WTC11 (cell line): ENCODE results near the gene WDFY3. TPM values are rescaled to one million over a fixed set of nuclear protein-coding genes. Genes with fewer than 3 reads are reported as not detected.

ENCODE experiments used
- ATAC-seq: fragments of 200-7000 bp; cut with Tn5 transposase; 2 replicates; pipeline ENCODE4 v1.10.0; 2021; ENCODE audit warnings: mild to moderate bottlenecking, moderate library complexity
- CTCF ChIA-PET: fragments of 300-600 bp; sonication (Branson Sonifier 250); formaldehyde crosslinking; loops from one replicate; lab custom pipeline; 2021; ENCODE audit warnings: antibody characterized with exemption; lab: Charles Lee
- POLR2A ChIA-PET: fragments of 350-600 bp; sonication (Branson Sonifier 250); formaldehyde crosslinking; loops from one replicate; lab custom pipeline; 2021; ENCODE audit warnings: antibody characterized with exemption; lab: Charles Lee
- DNase-seq: peaks from one replicate; pipeline ENCODE4 v3.0.0; 2021; ENCODE audit warnings: low spot score
- H3K27ac Mint-ChIP-seq: 2 replicates; pipeline ENCODE4 v1.8.0; 2021; ENCODE audit warnings: mixed read lengths
- H3K27me3 Mint-ChIP-seq: 2 replicates; pipeline ENCODE4 v1.8.0; 2021; ENCODE audit warnings: low read depth, mild to moderate bottlenecking, moderate library complexity, mixed read lengths
- H3K36me3 Mint-ChIP-seq: 2 replicates; pipeline ENCODE4 v1.8.0; 2021; ENCODE audit warnings: mixed read lengths
- H3K4me1 Mint-ChIP-seq: 2 replicates; pipeline ENCODE4 v1.8.0; 2022; ENCODE audit warnings: mixed read lengths
- H3K4me3 Mint-ChIP-seq: 2 replicates; pipeline ENCODE4 v1.8.0; 2021; ENCODE audit warnings: mild to moderate bottlenecking, moderate library complexity, mixed read lengths
- H3K9me3 Mint-ChIP-seq: 2 replicates; pipeline ENCODE4 v1.8.0; 2021; ENCODE audit warnings: mixed read lengths
- CBFB ChIP-seq: sonication (generic); formaldehyde crosslinking; IDR thresholded peaks from 2 replicates; pipeline ENCODE4 v1.8.1; 2022; ENCODE audit warnings: mild to moderate bottlenecking, low read depth, missing genetic modification reagents
- CREB1 ChIP-seq: sonication (generic); formaldehyde crosslinking; IDR thresholded peaks from 2 replicates; pipeline ENCODE4 v1.8.0; 2023; ENCODE audit warnings: mild to moderate bottlenecking, missing genetic modification reagents
- ETV6 ChIP-seq: sonication (generic); formaldehyde crosslinking; IDR thresholded peaks from 2 replicates; pipeline ENCODE4 v1.8.1; 2022; ENCODE audit warnings: mild to moderate bottlenecking, missing genetic modification reagents
- GABPB1 ChIP-seq: sonication (generic); formaldehyde crosslinking; IDR thresholded peaks from 2 replicates; pipeline ENCODE4 v1.8.1; 2023; ENCODE audit warnings: mild to moderate bottlenecking, missing genetic modification reagents
- KAT7 ChIP-seq: sonication (generic); formaldehyde crosslinking; IDR thresholded peaks from 2 replicates; pipeline ENCODE4 v1.8.1; 2023; ENCODE audit warnings: missing genetic modification reagents, mild to moderate bottlenecking, borderline replicate concordance
- NR3C1 ChIP-seq: sonication (generic); formaldehyde crosslinking; conservative IDR thresholded peaks from 2 replicates; pipeline ENCODE4 v1.8.1; 2023; ENCODE audit warnings: low read depth, mild to moderate bottlenecking, missing genetic modification reagents
- RORB ChIP-seq: fragments of 250-450 bp; sonication (Bioruptor Pico); IDR thresholded peaks from 2 replicates; pipeline ENCODE4 v1.9.0; 2021; ENCODE audit warnings: mild to moderate bottlenecking
- SMAD3 ChIP-seq: sonication (generic); formaldehyde crosslinking; IDR thresholded peaks from 2 replicates; pipeline ENCODE4 v1.8.0; 2022; ENCODE audit warnings: missing genetic modification reagents, mild to moderate bottlenecking, borderline replicate concordance
- SMAD4 ChIP-seq: sonication (generic); formaldehyde crosslinking; IDR thresholded peaks from 2 replicates; pipeline ENCODE4 v1.8.0; 2022; ENCODE audit warnings: mild to moderate bottlenecking, missing genetic modification reagents
- TEAD1 ChIP-seq: sonication (generic); formaldehyde crosslinking; IDR thresholded peaks from 2 replicates; pipeline ENCODE4 v1.8.0; 2022; ENCODE audit warnings: mild to moderate bottlenecking, missing genetic modification reagents
- TP53 ChIP-seq: sonication (generic); formaldehyde crosslinking; IDR thresholded peaks from 2 replicates; pipeline ENCODE4 v1.8.1; 2023; ENCODE audit warnings: mild to moderate bottlenecking, missing genetic modification reagents
- ZNF138 ChIP-seq: sonication (generic); formaldehyde crosslinking; conservative IDR thresholded peaks from 2 replicates; pipeline ENCODE4 v1.8.1; 2022; ENCODE audit warnings: mild to moderate bottlenecking, moderate library complexity, missing genetic modification reagents
- ZNF263 ChIP-seq: sonication (generic); formaldehyde crosslinking; IDR thresholded peaks from 2 replicates; pipeline ENCODE4 v1.8.1; 2022; ENCODE audit warnings: low read depth, mild to moderate bottlenecking, moderate library complexity, missing genetic modification reagents
- ZNF396 ChIP-seq: fragments of 250-450 bp; sonication (Bioruptor Pico); IDR thresholded peaks from 2 replicates; pipeline ENCODE4 v1.8.0; 2021; ENCODE audit warnings: mild to moderate bottlenecking, moderate library complexity, borderline replicate concordance
- ZNF532 ChIP-seq: fragments of 250-450 bp; sonication (Bioruptor Pico); IDR thresholded peaks from 2 replicates; pipeline ENCODE4 v1.9.0; 2021; ENCODE audit warnings: mild to moderate bottlenecking, borderline replicate concordance
- total RNA-seq: library from RNA; stranded (reverse); gene quantifications from 3 replicates; pipeline ENCODE4 v1.2.3, GENCODE V29; 2021
- TF ChIP-seq, protein P1 (sequence below): sonication (generic); formaldehyde crosslinking; IDR thresholded peaks from 2 replicates; pipeline ENCODE4 v1.8.0; 2023; ENCODE audit warnings: mild to moderate bottlenecking, missing genetic modification reagents
- TF ChIP-seq, protein P2 (sequence below): sonication (generic); formaldehyde crosslinking; IDR thresholded peaks from 2 replicates; pipeline ENCODE4 v1.8.1; 2023; ENCODE audit warnings: mild to moderate bottlenecking, missing genetic modification reagents

Gene WDFY3
- total RNA-seq, 1 experiment from 2014 or later = 77.2 TPM

DNA sequence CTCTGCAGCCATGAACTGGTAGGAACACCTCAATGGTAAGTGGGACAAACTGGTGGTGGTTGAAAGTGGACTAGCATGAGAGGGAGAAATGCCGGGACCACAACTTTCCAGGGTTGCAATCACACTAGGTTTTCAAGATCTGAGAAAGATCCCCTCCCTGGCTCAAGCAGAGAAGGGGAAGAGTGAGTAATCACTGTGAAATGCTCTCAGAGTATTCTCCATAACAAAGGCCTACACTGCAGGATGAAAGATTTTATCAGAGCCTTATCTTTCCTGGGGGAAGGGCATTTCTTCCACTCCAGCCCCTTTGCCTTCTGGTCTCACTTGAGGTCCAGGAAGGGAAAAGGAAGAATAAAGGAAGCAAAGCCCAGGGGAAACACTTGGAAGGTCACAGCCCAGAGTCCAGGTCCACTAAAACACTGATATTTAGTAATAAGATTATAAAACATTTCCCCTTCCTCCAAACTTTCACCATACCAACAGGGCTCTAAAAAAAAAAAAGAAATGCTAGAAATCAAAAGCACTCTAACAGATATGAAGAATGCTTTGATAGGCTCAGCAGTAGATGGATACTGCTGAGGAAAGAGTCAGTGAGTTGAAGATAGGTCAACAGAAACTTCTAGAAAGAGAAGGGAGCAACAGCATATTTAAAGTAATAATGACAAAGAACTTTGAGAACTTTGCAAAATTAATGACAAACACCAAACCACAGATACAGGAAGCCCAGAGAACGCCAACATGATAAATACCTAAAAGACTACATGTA, 95.9 kb downstream of the WDFY3 start:
- Mint-ChIP-seq H3K36me3 (no peaks in the 10 kb centered on the region), H3K27me3 (no peaks in the 10 kb centered on the region), H3K9me3 (no peaks in the 10 kb centered on the region), H3K4me3 (peak overlapping the region; percentile 55), H3K27ac (peak overlapping the region; percentile 93), H3K4me1 (peaks cover 76% of the 10 kb centered on the region)
- CTCF ChIA-PET = no interaction called here
- peak; percentile 91 for TF ChIP-seq ETV6 (CRISPR knock-in tag)
- TF ChIP-seq, protein P1, sequence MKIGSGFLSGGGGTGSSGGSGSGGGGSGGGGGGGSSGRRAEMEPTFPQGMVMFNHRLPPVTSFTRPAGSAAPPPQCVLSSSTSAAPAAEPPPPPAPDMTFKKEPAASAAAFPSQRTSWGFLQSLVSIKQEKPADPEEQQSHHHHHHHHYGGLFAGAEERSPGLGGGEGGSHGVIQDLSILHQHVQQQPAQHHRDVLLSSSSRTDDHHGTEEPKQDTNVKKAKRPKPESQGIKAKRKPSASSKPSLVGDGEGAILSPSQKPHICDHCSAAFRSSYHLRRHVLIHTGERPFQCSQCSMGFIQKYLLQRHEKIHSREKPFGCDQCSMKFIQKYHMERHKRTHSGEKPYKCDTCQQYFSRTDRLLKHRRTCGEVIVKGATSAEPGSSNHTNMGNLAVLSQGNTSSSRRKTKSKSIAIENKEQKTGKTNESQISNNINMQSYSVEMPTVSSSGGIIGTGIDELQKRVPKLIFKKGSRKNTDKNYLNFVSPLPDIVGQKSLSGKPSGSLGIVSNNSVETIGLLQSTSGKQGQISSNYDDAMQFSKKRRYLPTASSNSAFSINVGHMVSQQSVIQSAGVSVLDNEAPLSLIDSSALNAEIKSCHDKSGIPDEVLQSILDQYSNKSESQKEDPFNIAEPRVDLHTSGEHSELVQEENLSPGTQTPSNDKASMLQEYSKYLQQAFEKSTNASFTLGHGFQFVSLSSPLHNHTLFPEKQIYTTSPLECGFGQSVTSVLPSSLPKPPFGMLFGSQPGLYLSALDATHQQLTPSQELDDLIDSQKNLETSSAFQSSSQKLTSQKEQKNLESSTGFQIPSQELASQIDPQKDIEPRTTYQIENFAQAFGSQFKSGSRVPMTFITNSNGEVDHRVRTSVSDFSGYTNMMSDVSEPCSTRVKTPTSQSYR (CRISPR knock-in tag) = peak; percentile 68; the same call in 1 of the 2 replicates
- TF ChIP-seq TEAD1 = peak; percentile 78; the same call in 1 of the 2 replicates
- TF ChIP-seq ZNF396 (CRISPR knock-in tag) = no peak
- peak; percentile 35 for DNase-seq
- POLR2A ChIA-PET = no interaction called here
- peak; percentile 94 for ATAC-seq

DNA sequence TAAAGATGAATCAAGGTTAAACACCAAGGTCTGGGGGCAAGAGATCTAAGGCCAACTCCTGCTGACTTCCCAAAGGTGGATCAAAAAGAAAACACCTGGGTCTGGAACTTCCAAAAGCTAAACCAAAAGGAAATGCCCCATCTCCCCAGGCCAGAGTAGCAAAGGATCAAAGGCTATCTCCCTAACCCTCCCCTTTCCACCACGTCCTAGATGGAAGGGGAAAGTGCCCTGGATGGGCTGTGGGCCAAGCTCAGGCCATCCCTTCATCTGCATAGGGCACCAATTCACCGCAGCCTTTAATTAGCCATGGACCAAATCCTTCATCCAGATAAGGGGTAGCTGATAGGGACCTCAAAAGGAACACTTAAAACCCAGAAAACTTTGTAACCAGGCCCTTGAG, 100.2 kb downstream of the WDFY3 start:
- H3K4me1 Mint-ChIP-seq = peaks cover 58% of the 10 kb centered on the region
- ChIA-PET POLR2A (interaction anchor here (1.0 kb wide), 1 partner anchor 9 kb away, joined by 3 read pairs; no protein-coding TSS in a partner anchor), CTCF (no interaction called here)
- no peaks in the 10 kb centered on the region for H3K9me3 Mint-ChIP-seq
- no peaks in the 10 kb centered on the region for H3K36me3 Mint-ChIP-seq
- TF ChIP-seq ZNF138 (CRISPR knock-in tag) = no peak
- no peak for TF ChIP-seq KAT7 (CRISPR knock-in tag)
- TF ChIP-seq ZNF396 (CRISPR knock-in tag) = no peak
- no peak for TF ChIP-seq ZNF532 (CRISPR knock-in tag)
- no peak for TF ChIP-seq CBFB
- TF ChIP-seq SMAD3 (CRISPR knock-in tag) = no peak
- TF ChIP-seq NR3C1 (CRISPR knock-in tag) = no peak
- TF ChIP-seq GABPB1 (CRISPR knock-in tag) = no peak
- TF ChIP-seq TP53 (CRISPR knock-in tag) = no peak
- TF ChIP-seq CREB1 (CRISPR knock-in tag) = no peak
- TF ChIP-seq SMAD4 (CRISPR knock-in tag) = no peak
- no peak for TF ChIP-seq RORB (CRISPR knock-in tag)
- TF ChIP-seq, protein P2, sequence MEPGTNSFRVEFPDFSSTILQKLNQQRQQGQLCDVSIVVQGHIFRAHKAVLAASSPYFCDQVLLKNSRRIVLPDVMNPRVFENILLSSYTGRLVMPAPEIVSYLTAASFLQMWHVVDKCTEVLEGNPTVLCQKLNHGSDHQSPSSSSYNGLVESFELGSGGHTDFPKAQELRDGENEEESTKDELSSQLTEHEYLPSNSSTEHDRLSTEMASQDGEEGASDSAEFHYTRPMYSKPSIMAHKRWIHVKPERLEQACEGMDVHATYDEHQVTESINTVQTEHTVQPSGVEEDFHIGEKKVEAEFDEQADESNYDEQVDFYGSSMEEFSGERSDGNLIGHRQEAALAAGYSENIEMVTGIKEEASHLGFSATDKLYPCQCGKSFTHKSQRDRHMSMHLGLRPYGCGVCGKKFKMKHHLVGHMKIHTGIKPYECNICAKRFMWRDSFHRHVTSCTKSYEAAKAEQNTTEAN (CRISPR knock-in tag) = no peak
- no peak for TF ChIP-seq ZNF263 (CRISPR knock-in tag)
- no peak overlapping the region for H3K27ac Mint-ChIP-seq
- H3K4me3 Mint-ChIP-seq = no peak overlapping the region
- no peak for DNase-seq
- peak; percentile 19; the same call in 1 of the 2 replicates for ATAC-seq
- no peaks in the 10 kb centered on the region for H3K27me3 Mint-ChIP-seq
